ENCODE results near the gene LMF1.

LMF1 gene

GRCh38 chr16:930511-930910 is 40.3 kb downstream of the LMF1 start:
- no peak for TF ChIP-seq SIN3A (IDR thresholded peaks at IDR 0.05; ENCODE audit: borderline replicate concordance, insufficient read depth, low read length)
- TF ChIP-seq REST (IDR thresholded peaks at IDR 0.05; ENCODE audit: insufficient read depth in 1 of 2, low read depth in 2 of 2, low read length in 2 of 2): no peak
- no peak for TF ChIP-seq POLR2AphosphoS5 (IDR thresholded peaks at IDR 0.05; ENCODE audit: low read depth, low read length)
- no peak for TF ChIP-seq FOXP2 (optimal IDR thresholded peaks at IDR 0.05; ENCODE audit: borderline replicate concordance, extremely low read depth, extremely low read length, insufficient read depth)
- TF ChIP-seq TAF1 (IDR thresholded peaks at IDR 0.05; ENCODE audit: borderline replicate concordance, insufficient read depth, low read length): no peak

GRCh38 chr16:930076-930475 is 40.7 kb downstream of the LMF1 start:
- TF ChIP-seq POLR2AphosphoS5 (IDR thresholded peaks at IDR 0.05; ENCODE audit: low read depth, low read length): no peak
- no peak for TF ChIP-seq FOXP2 (optimal IDR thresholded peaks at IDR 0.05; ENCODE audit: borderline replicate concordance, extremely low read depth, extremely low read length, insufficient read depth)

GRCh38 chr16:929227-930073 is 41.3 kb downstream of the LMF1 start:
- TF ChIP-seq REST (IDR thresholded peaks at IDR 0.05; ENCODE audit: insufficient read depth in 1 of 2, low read depth in 2 of 2, low read length in 2 of 2) (no peak), POLR2AphosphoS5 (IDR thresholded peaks at IDR 0.05; ENCODE audit: low read depth, low read length) (no peak), FOXP2 (optimal IDR thresholded peaks at IDR 0.05; ENCODE audit: borderline replicate concordance, extremely low read depth, extremely low read length, insufficient read depth) (no peak), SIN3A (IDR thresholded peaks at IDR 0.05; ENCODE audit: borderline replicate concordance, insufficient read depth, low read length) (no peak), TAF1 (IDR thresholded peaks at IDR 0.05; ENCODE audit: borderline replicate concordance, insufficient read depth, low read length) (no peak)

GRCh38 chr16:928526-928925 is 42.3 kb downstream of the LMF1 start:
- TF ChIP-seq SIN3A (IDR thresholded peaks at IDR 0.05; ENCODE audit: borderline replicate concordance, insufficient read depth, low read length) (no peak), FOXP2 (optimal IDR thresholded peaks at IDR 0.05; ENCODE audit: borderline replicate concordance, extremely low read depth, extremely low read length, insufficient read depth) (no peak), TAF1 (IDR thresholded peaks at IDR 0.05; ENCODE audit: borderline replicate concordance, insufficient read depth, low read length) (no peak), REST (IDR thresholded peaks at IDR 0.05; ENCODE audit: insufficient read depth in 1 of 2, low read depth in 2 of 2, low read length in 2 of 2) (no peak), POLR2AphosphoS5 (IDR thresholded peaks at IDR 0.05; ENCODE audit: low read depth, low read length) (no peak)

GRCh38 chr16:927931-928330 is 42.9 kb downstream of the LMF1 start:
- no peak for TF ChIP-seq POLR2AphosphoS5 (IDR thresholded peaks at IDR 0.05; ENCODE audit: low read depth, low read length)
- TF ChIP-seq REST (IDR thresholded peaks at IDR 0.05; ENCODE audit: insufficient read depth in 1 of 2, low read depth in 2 of 2, low read length in 2 of 2): no peak
- TF ChIP-seq TAF1 (IDR thresholded peaks at IDR 0.05; ENCODE audit: borderline replicate concordance, insufficient read depth, low read length): no peak
- no peak for TF ChIP-seq SIN3A (IDR thresholded peaks at IDR 0.05; ENCODE audit: borderline replicate concordance, insufficient read depth, low read length)
- no peak for TF ChIP-seq FOXP2 (optimal IDR thresholded peaks at IDR 0.05; ENCODE audit: borderline replicate concordance, extremely low read depth, extremely low read length, insufficient read depth)

All from PFSK-1 (cell line).